HepG2 (cell line): ENCODE data around the gene SLIT3. TPM values are rescaled to one million over a fixed set of nuclear protein-coding genes. Genes with fewer than 3 reads are reported as not detected.

ENCODE experiments used
- ATAC-seq: fragments of 200-7000 bp; cut with Tn5 transposase; 3 replicates; pipeline ENCODE4 v1.9.1; 2020; ENCODE audit warnings: mild to moderate bottlenecking, moderate library complexity
- BruUV-seq: library from RNA; stranded (reverse); fragments of 400-500 nt; replicated peaks from 2 replicates; lab custom pipeline; 2021; lab: Mats Ljungman, UMichigan
- CTCF ChIA-PET: fragments of 300-600 bp; formaldehyde crosslinking; extraction: SDS; loops from one replicate; lab custom pipeline; 2021; ENCODE audit warnings: low total read pairs, inconsistent platforms, low intra/inter-chr PET ratio; lab: Yijun Ruan, JAX
- POLR2A ChIA-PET: fragments of 350-600 bp; sonication (Branson Sonifier 250); formaldehyde crosslinking; loops from one replicate; lab custom pipeline; 2020; ENCODE audit warnings: antibody characterized with exemption, inconsistent platforms; lab: Yijun Ruan, JAX
- DNase-seq: peaks from one replicate; pipeline ENCODE4 v3.0.0-alpha.2; 2015; ENCODE audit warnings: low spot score
- FAIRE-seq: peaks from 3 replicates; lab custom pipeline; 2011; peaks lifted over from hg19 to GRCh38; lab: Jason Lieb, UNC
- H2AFZ ChIP-seq: one replicate; pipeline ENCODE4 v1.6.1; 2011; ENCODE audit warnings: low read length, inconsistent platforms
- H3K27ac ChIP-seq: fragments of 300-600 bp; 3 replicates; pipeline ENCODE4 v1.8.0; 2011; ENCODE audit warnings: mixed run types, mild to moderate bottlenecking, mixed read lengths, low read length, inconsistent platforms; ENCODE audit not compliant: insufficient read depth; ENCODE audit errors: extremely low read length
- H3K27me3 ChIP-seq, 2 experiments: fragments of 200-600 bp in 1 of 2; 2 replicates in 1 of 2; 3 replicates in 1 of 2; pipeline versions ENCODE4 v1.6.0 to v1.8.0; 2011; ENCODE audit warnings: low read length in 2 of 2, mild to moderate bottlenecking in 2 of 2, moderate library complexity in 2 of 2, inconsistent platforms in 1 of 2; ENCODE audit not compliant: insufficient read depth in 2 of 2, control insufficient read depth in 1 of 2
- H3K36me3 ChIP-seq, 2 experiments: fragments of 200-600 bp in 1 of 2; replicated peaks in 1 of 2; 2 replicates in 1 of 2; 3 replicates in 1 of 2; pipeline versions ENCODE4 v1.5.1 to v1.8.0; 2011; ENCODE audit warnings: low read length in 2 of 2, inconsistent platforms in 1 of 2; ENCODE audit not compliant: insufficient read depth in 2 of 2, control insufficient read depth in 1 of 2
- H3K4me1 ChIP-seq: 2 replicates; pipeline ENCODE4 v1.5.1; 2012; ENCODE audit warnings: low read length, inconsistent platforms; ENCODE audit not compliant: insufficient read depth
- H3K4me2 ChIP-seq: 2 replicates; pipeline ENCODE4 v1.6.0; 2011; ENCODE audit warnings: low read depth, low read length, inconsistent platforms
- H3K4me3 ChIP-seq, 3 experiments: fragments of 200-600 bp in 1 of 3; sonication (generic), shearing (Covaris generic) in 1 of 3; replicated peaks in 1 of 3; 2 replicates each; pipeline ENCODE4 v1.5.1; 2011 to 2016; ENCODE audit warnings: low read length in 3 of 3, inconsistent platforms in 2 of 3, low read depth in 2 of 3, mild to moderate bottlenecking in 2 of 3, control low read depth in 1 of 3, mixed read lengths in 1 of 3; ENCODE audit not compliant: insufficient read depth in 1 of 3
- H3K79me2 ChIP-seq: one replicate; pipeline ENCODE4 v1.6.1; 2011; ENCODE audit warnings: low read length, inconsistent platforms; ENCODE audit not compliant: insufficient read depth
- H3K9ac ChIP-seq: 2 replicates; pipeline ENCODE4 v1.6.0; 2011; ENCODE audit warnings: mild to moderate bottlenecking, low read depth, low read length, inconsistent platforms; ENCODE audit not compliant: insufficient read depth
- H3K9me3 ChIP-seq: 2 replicates; pipeline ENCODE4 v1.5.1; 2012; ENCODE audit warnings: mild to moderate bottlenecking, low read length
- H4K20me1 ChIP-seq: 2 replicates; pipeline ENCODE4 v1.6.0; 2011; ENCODE audit warnings: inconsistent platforms, mild to moderate bottlenecking, low read length, moderate library complexity; ENCODE audit not compliant: insufficient read depth
- KLF15 ChIP-seq: sonication (generic); formaldehyde crosslinking; IDR thresholded peaks from 2 replicates; pipeline ENCODE4 v1.8.1; 2023; ENCODE audit warnings: borderline replicate concordance, mild to moderate bottlenecking, inconsistent platforms, missing genetic modification reagents, mixed read lengths
- RAD51 ChIP-seq: fragments of 450-650 bp; IDR thresholded peaks from 2 replicates; pipeline ENCODE4 v1.6.1; 2016; ENCODE audit warnings: borderline replicate concordance
- RBM39 ChIP-seq: fragments of 200-400 bp; formaldehyde crosslinking; IDR thresholded peaks from one replicate; pipeline ENCODE4 v1.6.1; 2018; ENCODE audit warnings: antibody characterized with exemption, mild to moderate bottlenecking, low read depth, low read length; ENCODE audit not compliant: poor library complexity, severe bottlenecking
- ZNF317 ChIP-seq: sonication (generic); formaldehyde crosslinking; IDR thresholded peaks from 2 replicates; pipeline ENCODE4 v1.5.0; 2020; ENCODE audit warnings: mild to moderate bottlenecking, missing genetic modification reagents
- ZNF468 ChIP-seq: sonication (generic); formaldehyde crosslinking; IDR thresholded peaks from 2 replicates; pipeline ENCODE4 v1.8.0; 2022; ENCODE audit warnings: mild to moderate bottlenecking, moderate library complexity, missing genetic modification reagents
- ZNF572 ChIP-seq: sonication (generic); formaldehyde crosslinking; IDR thresholded peaks from 2 replicates; pipeline ENCODE4 v1.5.1; 2020; ENCODE audit warnings: mild to moderate bottlenecking, missing genetic modification reagents
- ZNF724P ChIP-seq: sonication (generic); formaldehyde crosslinking; IDR thresholded peaks from 2 replicates; pipeline ENCODE4 v1.8.0; 2022; ENCODE audit warnings: missing genetic modification reagents, borderline replicate concordance
- ZSCAN22 ChIP-seq: sonication (generic); formaldehyde crosslinking; IDR thresholded peaks from 2 replicates; pipeline ENCODE4 v1.4.0; 2020; ENCODE audit warnings: mild to moderate bottlenecking, missing genetic modification reagents
- whole genome bisulfite sequencing: methylation state at CpG from one replicate; pipeline ENCODE4 v1.1.6; 2017; ENCODE audit warnings: low lambda C conversion rate; 5-methylcytosine and 5-hydroxymethylcytosine counted together
- in situ Hi-C: cut with HindIII; loops from 2 replicates; pipeline ENCODE4 v1.10.0; 2017; ENCODE audit warnings: low pct_unique_long_range_greater_than_20kb; ENCODE audit not compliant: extremely low pct_ligation_motif_present
- intact Hi-C: fragments of 100-400 bp; cut with micrococcal nuclease; formaldehyde crosslinking; loops from one replicate; pipeline ENCODE4 v1.10.0; 2022; ENCODE audit not compliant: unreplicated experiment
- polyA plus RNA-seq, 8 experiments: library from polyadenylated mRNA; depleted of rRNA in 3 of 8; stranded (reverse) in 7 of 8; unstranded in 1 of 8; fragments of >200 nt; fragmentation: Illumina TruSeq in 4 of 8; extraction: Trizol in 4 of 8; gene quantifications; 2 replicates each; pipeline versions ENCODE4 v1.2.1 to v1.2.3, GENCODE V29; 2011 to 2016; ENCODE audit warnings: low read depth in 4 of 8, missing spikeins in 1 of 8, mixed read lengths in 1 of 8; ENCODE audit not compliant: insufficient read depth in 1 of 8
- total RNA-seq, 5 experiments: library from RNA; depleted of rRNA; stranded (reverse); fragments of >200 nt; fragmentation: Illumina TruSeq; extraction: Trizol; gene quantifications; 2 replicates each; pipeline ENCODE4 v1.2.3, GENCODE V29; 2016; ENCODE audit warnings: low read depth in 1 of 5
- TF ChIP-seq, protein P1 (sequence below): sonication (generic); formaldehyde crosslinking; IDR thresholded peaks from 2 replicates; pipeline ENCODE4 v1.4.0; 2020; ENCODE audit warnings: low read depth, mild to moderate bottlenecking, missing genetic modification reagents
- TF ChIP-seq, protein P2 (sequence below): sonication (generic); formaldehyde crosslinking; IDR thresholded peaks from 2 replicates; pipeline ENCODE4 v1.4.0; 2020; ENCODE audit warnings: missing genetic modification reagents; ENCODE audit errors: not compliant biosample characterization

SLIT3 gene
- total and polyA plus RNA-seq, 2 of the 13 experiments (the other 11 are each of a cell fraction or from before 2014, with no cell fraction given), result not detected

DNA sequence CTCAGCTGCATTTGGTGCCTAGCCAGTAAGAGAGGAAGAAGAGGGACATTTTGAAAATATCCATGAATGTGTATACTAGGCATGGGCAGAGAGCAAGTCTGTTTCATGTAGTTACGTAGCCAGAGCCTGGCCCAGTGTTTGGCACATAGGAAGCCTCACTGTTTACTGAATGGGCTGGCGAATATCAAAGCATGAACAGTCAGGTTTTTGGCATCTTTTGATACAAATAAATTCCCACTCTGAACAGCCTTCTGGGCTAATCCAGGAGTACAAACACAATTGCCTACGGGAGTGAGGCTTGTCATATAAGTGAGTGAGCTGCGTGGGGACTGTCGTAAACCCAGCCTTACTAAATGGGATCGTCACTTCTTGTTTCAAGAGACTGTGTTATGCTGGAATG is 468.6 kb downstream of the SLIT3 start:
- Histone ChIP-seq H3K9me3 (no peaks in the 10 kb centered on the region), H3K27me3 (peaks cover 1 to 20% of the 10 kb centered on the region in 2 experiments; a peak in 3 of 5 replicates), H3K79me2 (no peaks in the 10 kb centered on the region), H3K4me3 (no peak overlapping the region), H3K27ac (no peak overlapping the region), H3K4me2 (no peak overlapping the region), H3K9ac (no peak overlapping the region), H4K20me1 (no peaks in the 10 kb centered on the region), H3K36me3 (no peaks in the 10 kb centered on the region), H2AFZ (no peak overlapping the region), H3K4me1 (no peaks in the 10 kb centered on the region)
- FAIRE-seq (no peak), DNase-seq (no peak), ATAC-seq (no peak)
- POLR2A ChIA-PET, result no interaction called here
- 19% methylated on average over 6 of the region's 6 CpGs for WGBS
- TF ChIP-seq ZNF317, result no peak
- TF ChIP-seq RAD51, result no peak
- no peak for TF ChIP-seq ZSCAN22 (CRISPR knock-in tag)
- no peak for TF ChIP-seq ZNF572 (CRISPR knock-in tag)
- no peak for TF ChIP-seq KLF15
- TF ChIP-seq ZNF468, result no peak
- no peak for TF ChIP-seq RBM39
- TF ChIP-seq, protein P1, sequence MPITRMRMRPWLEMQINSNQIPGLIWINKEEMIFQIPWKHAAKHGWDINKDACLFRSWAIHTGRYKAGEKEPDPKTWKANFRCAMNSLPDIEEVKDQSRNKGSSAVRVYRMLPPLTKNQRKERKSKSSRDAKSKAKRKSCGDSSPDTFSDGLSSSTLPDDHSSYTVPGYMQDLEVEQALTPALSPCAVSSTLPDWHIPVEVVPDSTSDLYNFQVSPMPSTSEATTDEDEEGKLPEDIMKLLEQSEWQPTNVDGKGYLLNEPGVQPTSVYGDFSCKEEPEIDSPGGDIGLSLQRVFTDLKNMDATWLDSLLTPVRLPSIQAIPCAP (CRISPR knock-in tag), result no peak
- TF ChIP-seq ZNF724P (CRISPR knock-in tag), result no peak
- TF ChIP-seq, protein P2, sequence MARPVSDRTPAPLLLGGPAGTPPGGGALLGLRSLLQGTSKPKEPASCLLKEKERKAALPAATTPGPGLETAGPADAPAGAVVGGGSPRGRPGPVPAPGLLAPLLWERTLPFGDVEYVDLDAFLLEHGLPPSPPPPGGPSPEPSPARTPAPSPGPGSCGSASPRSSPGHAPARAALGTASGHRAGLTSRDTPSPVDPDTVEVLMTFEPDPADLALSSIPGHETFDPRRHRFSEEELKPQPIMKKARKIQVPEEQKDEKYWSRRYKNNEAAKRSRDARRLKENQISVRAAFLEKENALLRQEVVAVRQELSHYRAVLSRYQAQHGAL (CRISPR knock-in tag), result no peak
- CTCF ChIA-PET, result no interaction called here
- intact Hi-C loops, result no loop called here
- BruUV-seq, result no TSS peak
- in situ Hi-C loops, result no loop called here
